ENCODE results near the gene TCOF1. TPM values are rescaled to one million over a fixed set of nuclear protein-coding genes. Genes with fewer than 3 reads are reported as not detected.
"Not testable (repeated sequence)": the region's sequence is repeated elsewhere in the genome, so short reads cannot be mapped to it uniquely, and the experiment has no call there.

TCOF1 gene
- total and polyA plus RNA-seq, 12 donors, result 12.6 to 30.3 (median 20.8) TPM

GRCh38 chr5:150422075-150422474 is 64.6 kb downstream of the TCOF1 start:
- intact Hi-C loops (cut with DNase I), result no loop called here
- Histone ChIP-seq H3K4me3 (no peak overlapping the region), H3K9me3 (replicated peaks in 1 of 3) (no peaks in the 10 kb centered on the region), H3K27ac (no peak overlapping the region), H3K27me3 (no peaks in the 10 kb centered on the region), H3K36me3 (replicated peaks in 1 of 2) (no peaks in the 10 kb centered on the region), H3K4me1 (replicated peaks in 1 of 2) (no peaks in the 10 kb centered on the region)
- DNase-seq, result no peak
- TF ChIP-seq CTCF (IDR thresholded peaks at IDR 0.05), result no peak
- TF ChIP-seq POLR2A (IDR thresholded peaks at IDR 0.05), result no peak
- WGBS, 4 donors, result 35 to 100% (median 59%) methylated on average over 1 to 4 of the region's 4 CpGs

GRCh38 chr5:150422758-150423157 is 65.3 kb downstream of the TCOF1 start:
- no peak for TF ChIP-seq CTCF (IDR thresholded peaks at IDR 0.05)
- no peak for TF ChIP-seq POLR2A (IDR thresholded peaks at IDR 0.05)
- H3K27me3 ChIP-seq, result no peaks in the 10 kb centered on the region
- intact Hi-C loops (cut with DNase I), result no loop called here
- H3K4me1 ChIP-seq (replicated peaks in 1 of 2), result no peaks in the 10 kb centered on the region
- WGBS, 4 donors, result 58 to 82% (median 77%) methylated on average over 3 of the region's 3 CpGs
- H3K4me3 ChIP-seq, result no peak overlapping the region
- DNase-seq, result no peak
- no peaks in the 10 kb centered on the region for H3K36me3 ChIP-seq (replicated peaks in 1 of 2)
- H3K27ac ChIP-seq, result no peak overlapping the region
- no peaks in the 10 kb centered on the region for H3K9me3 ChIP-seq (replicated peaks in 1 of 3)

GRCh38 chr5:150426165-150426564 is 68.7 kb downstream of the TCOF1 start:
- H3K9me3 ChIP-seq (replicated peaks in 1 of 3); DNase-seq; H3K27me3 ChIP-seq; intact Hi-C loops (cut with DNase I); H3K36me3 ChIP-seq (replicated peaks in 1 of 2); H3K4me3 ChIP-seq; H3K4me1 ChIP-seq (replicated peaks in 1 of 2); H3K27ac ChIP-seq: not testable (repeated sequence)
- 91 to 98% (median 97%) methylated on average over 8 to 9 of the region's 9 CpGs for WGBS, 4 donors

GRCh38 chr5:150428106-150428876 is 70.8 kb downstream of the TCOF1 start:
- 57 to 70% (median 59%) methylated on average over 17 to 18 of the region's 18 CpGs for WGBS, 4 donors
- no peaks in the 10 kb centered on the region for H3K4me1 ChIP-seq (replicated peaks in 1 of 2)
- H3K4me3 ChIP-seq, result no peak overlapping the region
- intact Hi-C loops (cut with DNase I), result no loop called here
- H3K27ac ChIP-seq, result peak overlapping the region in 1 of 5 donors; percentile 40
- H3K9me3 ChIP-seq (replicated peaks in 1 of 3), result no peaks in the 10 kb centered on the region
- H3K36me3 ChIP-seq (replicated peaks in 1 of 2), result no peaks in the 10 kb centered on the region
- TF ChIP-seq POLR2A (IDR thresholded peaks at IDR 0.05) (no peak), CTCF (IDR thresholded peaks at IDR 0.05) (no peak)
- DNase-seq, result peak in 4 of 7 donors; percentile 47 to 74 (median 60)
- H3K27me3 ChIP-seq, result no peaks in the 10 kb centered on the region

- H3K4me3 ChIP-seq, result no peak overlapping the region
- no peak overlapping the region for H3K27ac ChIP-seq
- no peak for TF ChIP-seq POLR2A (IDR thresholded peaks at IDR 0.05)
- TF ChIP-seq CTCF (IDR thresholded peaks at IDR 0.05), result no peak
- no peaks in the 10 kb centered on the region for H3K36me3 ChIP-seq (replicated peaks in 1 of 2)
- H3K9me3 ChIP-seq (replicated peaks in 1 of 3), result no peaks in the 10 kb centered on the region
- DNase-seq, result no peak
- intact Hi-C loops (cut with DNase I), result no loop called here
- no peaks in the 10 kb centered on the region for H3K27me3 ChIP-seq
- WGBS, 4 donors, result 88 to 100% (median 95%) methylated on average over 1 to 5 of the region's 5 CpGs
- H3K4me1 ChIP-seq (replicated peaks in 1 of 2), result no peaks in the 10 kb centered on the region
Observed at GRCh38 chr5:150428978-150429377, 71.5 kb downstream of the TCOF1 start.
